ENCODE results near the gene KLHL26.

KLHL26 gene

DNA sequence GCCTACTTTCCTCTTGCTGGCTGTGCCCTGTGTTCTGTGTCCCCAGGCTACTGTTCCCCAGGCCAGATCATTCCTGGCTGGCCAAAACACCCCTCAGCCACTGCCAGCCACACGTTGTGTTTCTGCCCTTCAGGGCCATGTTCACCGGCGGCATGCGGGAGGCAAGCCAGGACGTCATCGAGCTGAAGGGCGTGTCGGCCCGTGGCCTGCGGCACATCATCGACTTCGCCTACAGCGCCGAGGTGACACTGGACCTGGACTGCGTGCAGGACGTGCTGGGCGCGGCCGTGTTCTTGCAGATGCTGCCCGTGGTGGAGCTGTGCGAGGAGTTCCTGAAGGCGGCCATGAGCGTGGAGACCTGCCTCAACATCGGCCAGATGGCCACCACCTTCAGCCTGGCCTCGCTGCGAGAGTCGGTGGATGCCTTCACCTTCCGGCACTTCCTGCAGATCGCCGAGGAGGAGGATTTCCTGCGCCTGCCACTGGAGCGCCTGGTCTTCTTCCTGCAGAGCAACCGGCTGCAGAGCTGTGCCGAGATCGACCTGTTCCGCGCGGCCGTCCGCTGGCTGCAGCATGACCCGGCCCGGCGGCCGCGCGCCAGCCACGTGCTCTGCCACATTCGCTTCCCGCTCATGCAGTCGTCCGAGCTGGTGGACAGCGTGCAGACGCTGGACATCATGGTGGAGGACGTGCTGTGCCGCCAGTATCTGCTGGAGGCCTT is 30.9 kb downstream of the KLHL26 start:
- TF ChIP-seq, protein P1, sequence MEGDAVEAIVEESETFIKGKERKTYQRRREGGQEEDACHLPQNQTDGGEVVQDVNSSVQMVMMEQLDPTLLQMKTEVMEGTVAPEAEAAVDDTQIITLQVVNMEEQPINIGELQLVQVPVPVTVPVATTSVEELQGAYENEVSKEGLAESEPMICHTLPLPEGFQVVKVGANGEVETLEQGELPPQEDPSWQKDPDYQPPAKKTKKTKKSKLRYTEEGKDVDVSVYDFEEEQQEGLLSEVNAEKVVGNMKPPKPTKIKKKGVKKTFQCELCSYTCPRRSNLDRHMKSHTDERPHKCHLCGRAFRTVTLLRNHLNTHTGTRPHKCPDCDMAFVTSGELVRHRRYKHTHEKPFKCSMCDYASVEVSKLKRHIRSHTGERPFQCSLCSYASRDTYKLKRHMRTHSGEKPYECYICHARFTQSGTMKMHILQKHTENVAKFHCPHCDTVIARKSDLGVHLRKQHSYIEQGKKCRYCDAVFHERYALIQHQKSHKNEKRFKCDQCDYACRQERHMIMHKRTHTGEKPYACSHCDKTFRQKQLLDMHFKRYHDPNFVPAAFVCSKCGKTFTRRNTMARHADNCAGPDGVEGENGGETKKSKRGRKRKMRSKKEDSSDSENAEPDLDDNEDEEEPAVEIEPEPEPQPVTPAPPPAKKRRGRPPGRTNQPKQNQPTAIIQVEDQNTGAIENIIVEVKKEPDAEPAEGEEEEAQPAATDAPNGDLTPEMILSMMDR (IDR thresholded peaks at IDR 0.05; ENCODE audit: insufficient read depth, low read depth, low read length, missing control alignments), result no peak
- DNase-seq (ENCODE audit: low read depth), result no peak

DNA sequence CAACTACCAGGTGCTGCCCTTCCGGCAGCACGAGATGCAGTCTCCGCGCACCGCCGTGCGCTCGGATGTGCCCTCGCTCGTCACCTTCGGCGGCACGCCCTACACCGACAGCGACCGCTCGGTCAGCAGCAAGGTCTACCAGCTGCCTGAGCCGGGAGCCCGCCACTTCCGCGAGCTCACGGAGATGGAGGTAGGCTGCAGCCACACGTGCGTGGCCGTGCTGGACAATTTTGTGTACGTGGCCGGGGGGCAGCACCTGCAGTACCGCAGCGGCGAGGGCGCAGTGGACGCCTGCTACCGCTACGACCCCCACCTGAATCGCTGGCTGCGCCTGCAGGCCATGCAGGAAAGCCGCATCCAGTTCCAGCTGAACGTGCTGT is 31.4 kb downstream of the KLHL26 start:
- no peak for DNase-seq (ENCODE audit: low read depth)
- H3K4me3 ChIP-seq (ENCODE audit: low read depth, low read length), result no peak overlapping the region
- TF ChIP-seq, protein P1 (IDR thresholded peaks at IDR 0.05; ENCODE audit: insufficient read depth, low read depth, low read length, missing control alignments), result no peak

More for the DNA sequence above, 30.9 kb downstream of the KLHL26 start:
- H3K4me3 ChIP-seq (ENCODE audit: low read depth, low read length), result no peak overlapping the region

DNA sequence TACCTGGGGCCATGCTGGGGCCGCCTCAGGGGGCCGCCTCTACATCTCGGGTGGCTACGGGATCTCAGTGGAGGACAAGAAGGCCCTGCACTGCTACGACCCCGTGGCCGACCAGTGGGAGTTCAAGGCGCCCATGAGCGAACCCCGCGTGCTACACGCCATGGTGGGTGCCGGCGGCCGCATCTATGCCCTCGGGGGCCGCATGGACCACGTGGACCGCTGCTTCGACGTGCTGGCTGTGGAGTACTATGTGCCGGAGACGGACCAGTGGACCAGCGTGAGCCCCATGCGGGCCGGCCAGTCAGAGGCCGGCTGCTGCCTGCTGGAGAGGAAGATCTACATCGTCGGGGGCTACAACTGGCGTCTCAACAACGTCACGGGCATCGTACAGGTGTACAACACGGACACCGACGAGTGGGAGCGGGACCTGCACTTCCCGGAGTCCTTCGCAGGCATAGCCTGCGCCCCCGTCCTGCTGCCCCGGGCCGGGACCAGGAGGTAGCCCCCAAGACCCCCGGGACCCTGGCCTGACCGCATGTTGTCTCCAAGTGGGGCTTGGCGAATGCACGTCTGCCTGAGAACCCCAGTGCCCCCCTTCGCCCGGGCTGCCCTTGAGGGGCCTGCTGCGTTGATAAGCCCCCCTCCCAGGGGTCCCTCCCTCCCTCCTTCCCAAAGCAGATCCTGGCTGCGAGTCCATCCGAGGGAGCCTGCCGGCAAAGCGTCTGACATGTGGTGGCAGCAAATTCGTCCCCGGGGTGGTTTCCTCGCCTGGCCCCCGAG is 32.1 kb downstream of the KLHL26 start:
- TF ChIP-seq, protein P1 (IDR thresholded peaks at IDR 0.05; ENCODE audit: insufficient read depth, low read depth, low read length, missing control alignments), result no peak
- no peak for DNase-seq (ENCODE audit: low read depth)

DNA sequence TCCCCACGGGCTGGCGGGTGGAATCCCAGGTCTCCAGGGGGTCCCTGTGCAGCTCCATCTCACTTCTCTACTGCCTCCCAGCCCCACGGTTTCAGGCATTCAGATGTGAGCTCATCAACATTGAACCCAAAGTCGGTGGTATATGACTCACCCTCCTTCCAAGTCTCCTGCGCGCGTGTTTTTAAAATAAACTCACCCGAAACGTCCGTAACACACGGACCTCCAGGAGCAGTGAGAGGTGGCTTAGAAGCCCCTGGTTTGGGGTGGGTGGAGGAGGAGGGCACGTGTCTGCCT is 32.6 kb downstream of the KLHL26 start:
- DNase-seq (ENCODE audit: low read depth), result no peak
- TF ChIP-seq, protein P1 (IDR thresholded peaks at IDR 0.05; ENCODE audit: insufficient read depth, low read depth, low read length, missing control alignments), result no peak

More for the DNA sequence above, 32.1 kb downstream of the KLHL26 start:
- no peak overlapping the region for H3K4me3 ChIP-seq (ENCODE audit: low read depth, low read length)

DNA sequence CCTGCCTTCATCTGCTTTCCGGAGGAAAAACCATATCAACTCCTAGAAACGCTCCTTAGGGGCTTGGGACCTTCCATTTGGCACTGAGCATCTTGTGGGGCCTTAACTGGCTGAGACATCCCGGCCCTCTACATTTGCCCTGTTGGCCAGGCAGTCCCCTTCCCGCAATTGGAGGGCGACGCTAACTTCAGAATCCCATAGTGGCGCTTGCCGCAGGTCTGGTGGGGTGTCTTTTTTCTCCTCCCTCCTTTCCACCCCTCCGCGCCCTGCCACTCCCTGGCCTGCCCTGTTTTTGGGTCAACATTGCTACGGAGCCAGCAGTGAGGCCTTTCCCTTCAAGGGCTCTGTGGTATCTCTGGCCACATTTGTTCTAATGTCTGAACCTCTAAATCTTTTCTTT is 33.1 kb downstream of the KLHL26 start:
- TF ChIP-seq, protein P1 (IDR thresholded peaks at IDR 0.05; ENCODE audit: insufficient read depth, low read depth, low read length, missing control alignments), result no peak

More for the DNA sequence above, 32.6 kb downstream of the KLHL26 start:
- H3K4me3 ChIP-seq (ENCODE audit: low read depth, low read length), result no peak overlapping the region

DNA sequence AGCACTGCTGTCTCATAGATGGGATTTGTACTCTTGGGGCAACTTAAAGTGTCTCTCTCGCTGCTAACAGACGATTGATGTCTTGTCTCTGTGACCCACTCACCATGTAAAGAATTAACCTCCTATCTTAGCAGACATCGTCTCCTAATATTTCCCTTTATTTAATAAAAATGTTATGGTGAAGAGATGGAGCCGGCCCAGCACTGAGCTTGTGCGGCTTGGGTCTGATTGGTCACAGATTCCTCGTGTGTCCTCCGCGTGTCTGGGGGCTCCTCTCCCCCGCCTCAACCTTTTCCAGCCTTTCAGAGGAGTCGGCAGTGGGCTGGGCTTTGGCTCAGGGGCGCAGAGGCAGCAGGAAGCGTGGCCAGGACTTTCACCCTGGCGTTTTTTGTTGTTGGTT is 33.5 kb downstream of the KLHL26 start:
- H3K4me3 ChIP-seq (ENCODE audit: low read depth, low read length), result no peak overlapping the region
- DNase-seq (ENCODE audit: low read depth), result no peak
- TF ChIP-seq, protein P1 (IDR thresholded peaks at IDR 0.05; ENCODE audit: insufficient read depth, low read depth, low read length, missing control alignments), result no peak

More for the DNA sequence above, 33.1 kb downstream of the KLHL26 start:
- no peak overlapping the region for H3K4me3 ChIP-seq (ENCODE audit: low read depth, low read length)
- DNase-seq (ENCODE audit: low read depth), result no peak
